Measurements from ENCODE around the gene PTGER1.
A peak's percentile ranks its signal among the peaks of the same experiment; 100 is the strongest.

DNA sequence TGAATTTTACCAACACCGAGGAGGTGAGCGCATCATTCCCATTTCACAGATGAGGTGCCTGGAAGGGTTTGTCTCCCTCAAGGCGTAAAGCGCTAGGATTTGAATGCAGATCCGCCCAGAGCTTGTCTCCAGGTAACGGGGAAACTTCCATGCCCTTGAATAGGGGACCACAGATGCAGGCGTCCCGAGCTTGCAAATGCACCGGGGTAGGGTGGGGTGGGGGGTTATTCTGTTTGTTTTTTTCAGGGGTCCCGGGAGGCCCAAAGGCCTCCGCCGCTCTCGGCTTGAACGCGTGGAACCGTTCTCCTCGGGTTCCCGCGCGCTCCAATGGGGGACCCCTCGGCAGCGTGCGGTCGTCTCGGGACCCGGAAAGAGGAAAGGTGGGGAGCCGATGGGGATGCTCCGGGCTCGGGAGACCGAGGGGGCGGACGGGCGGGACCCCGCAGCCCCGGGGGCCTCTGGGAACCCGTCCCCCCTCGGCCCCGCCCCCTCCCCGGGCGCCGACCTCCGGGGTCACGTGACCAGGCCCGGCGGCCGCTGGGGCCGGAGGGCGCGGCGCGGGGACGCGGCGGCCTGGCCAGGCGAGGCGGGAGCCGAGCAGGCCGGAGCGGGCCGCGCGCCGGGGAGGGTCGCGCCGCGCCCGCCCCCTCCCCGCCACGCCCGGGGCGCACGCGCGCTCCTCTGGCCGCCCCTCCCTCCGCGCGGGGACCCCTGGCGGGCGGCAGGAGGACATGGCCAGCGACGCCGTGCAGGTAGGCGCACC is 42.2 kb downstream of the PTGER1 start, which contains the start of gene PKN1:
- peak; percentile 75 for TF ChIP-seq EZH2 (IDR thresholded peaks at IDR 0.05; ENCODE audit: low read length)
- TF ChIP-seq, protein P1, sequence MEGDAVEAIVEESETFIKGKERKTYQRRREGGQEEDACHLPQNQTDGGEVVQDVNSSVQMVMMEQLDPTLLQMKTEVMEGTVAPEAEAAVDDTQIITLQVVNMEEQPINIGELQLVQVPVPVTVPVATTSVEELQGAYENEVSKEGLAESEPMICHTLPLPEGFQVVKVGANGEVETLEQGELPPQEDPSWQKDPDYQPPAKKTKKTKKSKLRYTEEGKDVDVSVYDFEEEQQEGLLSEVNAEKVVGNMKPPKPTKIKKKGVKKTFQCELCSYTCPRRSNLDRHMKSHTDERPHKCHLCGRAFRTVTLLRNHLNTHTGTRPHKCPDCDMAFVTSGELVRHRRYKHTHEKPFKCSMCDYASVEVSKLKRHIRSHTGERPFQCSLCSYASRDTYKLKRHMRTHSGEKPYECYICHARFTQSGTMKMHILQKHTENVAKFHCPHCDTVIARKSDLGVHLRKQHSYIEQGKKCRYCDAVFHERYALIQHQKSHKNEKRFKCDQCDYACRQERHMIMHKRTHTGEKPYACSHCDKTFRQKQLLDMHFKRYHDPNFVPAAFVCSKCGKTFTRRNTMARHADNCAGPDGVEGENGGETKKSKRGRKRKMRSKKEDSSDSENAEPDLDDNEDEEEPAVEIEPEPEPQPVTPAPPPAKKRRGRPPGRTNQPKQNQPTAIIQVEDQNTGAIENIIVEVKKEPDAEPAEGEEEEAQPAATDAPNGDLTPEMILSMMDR (optimal IDR thresholded peaks at IDR 0.05 in 1 of 3, IDR thresholded peaks at IDR 0.05 in 1 of 3, conservative IDR thresholded peaks at IDR 0.05 in 1 of 3; ENCODE audit: extremely low read depth in 1 of 3, insufficient read depth in 2 of 3, low read length in 3 of 3), result no peak

All from keratinocyte (primary cell).